GM12865 (cell line): ENCODE measurements around the gene PILRB.

Experiments
- DNase-seq: peaks from one replicate; pipeline ENCODE4 v3.0.0; 2010; ENCODE audit warnings: low read depth
- H3K4me3 ChIP-seq: 2 replicates; pipeline ENCODE4 v1.5.1; 2011; ENCODE audit warnings: mild to moderate bottlenecking, low read depth, low read length, control low read depth
- TF ChIP-seq, protein P1 (sequence below): IDR thresholded peaks from 2 replicates; pipeline ENCODE4 v1.5.1; 2011; ENCODE audit warnings: low read length, control low read depth, low read depth, inconsistent platforms; ENCODE audit not compliant: insufficient read depth; ENCODE audit errors: missing control alignments

The PILRB gene

DNA sequence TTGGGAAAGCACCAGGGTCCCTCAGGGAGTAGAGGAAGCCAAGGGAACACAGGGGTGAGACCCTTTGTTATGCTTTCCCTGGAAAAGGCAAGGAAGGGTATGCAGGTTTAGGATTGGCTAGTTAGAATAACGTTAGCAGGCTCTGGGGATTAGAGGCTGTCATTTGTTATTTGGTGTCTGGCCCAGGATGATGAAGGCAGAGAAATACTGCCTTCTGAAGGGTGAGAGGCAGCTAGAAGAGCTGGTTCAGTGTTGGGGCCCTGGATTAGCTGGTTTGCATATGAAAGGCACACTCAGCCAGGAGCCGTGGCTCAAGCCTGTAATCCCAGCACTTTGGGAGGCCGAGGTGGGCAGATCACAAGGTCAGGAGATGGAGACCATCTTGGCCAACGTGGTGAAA lies 12.4 kb downstream of the PILRB start:
- H3K4me3 ChIP-seq, result no peak overlapping the region
- no peak for DNase-seq
- TF ChIP-seq, protein P1, sequence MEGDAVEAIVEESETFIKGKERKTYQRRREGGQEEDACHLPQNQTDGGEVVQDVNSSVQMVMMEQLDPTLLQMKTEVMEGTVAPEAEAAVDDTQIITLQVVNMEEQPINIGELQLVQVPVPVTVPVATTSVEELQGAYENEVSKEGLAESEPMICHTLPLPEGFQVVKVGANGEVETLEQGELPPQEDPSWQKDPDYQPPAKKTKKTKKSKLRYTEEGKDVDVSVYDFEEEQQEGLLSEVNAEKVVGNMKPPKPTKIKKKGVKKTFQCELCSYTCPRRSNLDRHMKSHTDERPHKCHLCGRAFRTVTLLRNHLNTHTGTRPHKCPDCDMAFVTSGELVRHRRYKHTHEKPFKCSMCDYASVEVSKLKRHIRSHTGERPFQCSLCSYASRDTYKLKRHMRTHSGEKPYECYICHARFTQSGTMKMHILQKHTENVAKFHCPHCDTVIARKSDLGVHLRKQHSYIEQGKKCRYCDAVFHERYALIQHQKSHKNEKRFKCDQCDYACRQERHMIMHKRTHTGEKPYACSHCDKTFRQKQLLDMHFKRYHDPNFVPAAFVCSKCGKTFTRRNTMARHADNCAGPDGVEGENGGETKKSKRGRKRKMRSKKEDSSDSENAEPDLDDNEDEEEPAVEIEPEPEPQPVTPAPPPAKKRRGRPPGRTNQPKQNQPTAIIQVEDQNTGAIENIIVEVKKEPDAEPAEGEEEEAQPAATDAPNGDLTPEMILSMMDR, result no peak

DNA sequence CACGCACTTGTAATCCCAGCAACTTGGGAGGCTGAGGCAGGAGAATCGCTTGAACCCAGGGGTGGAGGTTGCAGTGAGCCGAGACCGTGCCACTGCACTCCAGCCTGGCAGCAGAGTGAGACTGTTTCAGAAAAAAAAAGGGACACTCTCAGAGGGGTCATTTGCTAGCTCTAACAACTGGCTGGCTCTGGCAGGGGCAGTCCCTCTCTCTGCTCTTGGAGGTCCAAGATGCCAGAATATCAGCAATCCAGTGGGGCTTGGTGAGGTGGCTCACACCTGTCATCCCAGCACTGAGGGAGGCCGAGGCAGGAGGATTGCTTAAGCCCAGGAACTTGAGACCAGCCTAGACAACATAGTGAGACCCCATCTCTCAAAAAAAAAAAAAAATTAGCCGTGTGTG lies 12.8 kb downstream of the PILRB start:
- no peak for DNase-seq
- TF ChIP-seq, protein P1, result no peak
- H3K4me3 ChIP-seq, result no peak overlapping the region

DNA sequence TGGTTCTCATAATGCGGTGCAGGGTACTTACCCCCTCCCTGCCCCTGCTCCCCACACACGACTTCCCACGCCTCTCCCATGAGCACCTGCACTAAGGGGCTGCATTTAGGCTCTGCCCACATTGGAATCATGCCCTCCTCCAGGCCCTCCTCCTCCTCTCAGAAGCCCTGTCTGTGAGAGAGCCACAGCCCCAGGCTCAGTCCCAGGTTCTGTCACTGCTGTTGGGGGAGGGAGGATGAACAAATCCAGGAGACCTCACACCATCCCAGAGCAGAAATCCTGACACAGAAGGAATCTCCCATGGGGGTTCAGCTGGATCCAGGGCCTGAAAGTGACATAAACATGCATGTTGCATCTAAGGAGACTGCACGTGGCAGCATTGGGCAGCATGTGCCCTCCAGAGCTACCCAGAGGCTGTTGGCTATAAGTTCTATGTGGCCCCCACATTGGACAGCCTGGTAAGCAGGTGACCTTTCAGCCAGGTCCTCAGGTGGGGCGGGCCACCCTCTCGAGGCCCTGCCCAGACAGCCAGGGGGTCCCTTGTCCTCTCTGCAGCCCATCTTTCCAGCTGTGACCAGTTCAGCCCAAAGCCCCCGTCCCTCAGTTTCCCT lies 13.7 kb downstream of the PILRB start:
- no peak for DNase-seq
- no peak overlapping the region for H3K4me3 ChIP-seq
- TF ChIP-seq, protein P1, result no peak

DNA sequence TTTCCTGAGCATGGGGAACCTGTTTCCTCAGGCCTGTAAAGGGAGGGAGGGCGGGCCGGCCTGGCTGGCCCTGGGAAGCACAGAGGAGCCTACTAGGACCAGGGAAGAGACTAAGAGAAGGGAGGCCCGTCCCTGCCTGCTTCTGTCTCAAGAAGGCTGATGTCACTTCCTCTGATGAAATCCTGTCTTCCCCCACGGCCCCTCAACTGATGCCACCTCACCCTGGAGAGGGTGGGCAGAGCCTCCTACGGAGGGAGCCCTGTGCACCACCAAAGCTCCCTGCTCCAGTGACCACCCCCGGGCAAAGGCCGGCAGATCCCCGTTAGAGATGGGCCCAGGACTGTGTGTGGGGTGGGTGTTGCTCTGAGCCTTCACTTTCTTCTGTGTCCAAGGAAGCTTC lies 14.3 kb downstream of the PILRB start:
- no peak overlapping the region for H3K4me3 ChIP-seq
- no peak for DNase-seq
- TF ChIP-seq, protein P1, result no peak

DNA sequence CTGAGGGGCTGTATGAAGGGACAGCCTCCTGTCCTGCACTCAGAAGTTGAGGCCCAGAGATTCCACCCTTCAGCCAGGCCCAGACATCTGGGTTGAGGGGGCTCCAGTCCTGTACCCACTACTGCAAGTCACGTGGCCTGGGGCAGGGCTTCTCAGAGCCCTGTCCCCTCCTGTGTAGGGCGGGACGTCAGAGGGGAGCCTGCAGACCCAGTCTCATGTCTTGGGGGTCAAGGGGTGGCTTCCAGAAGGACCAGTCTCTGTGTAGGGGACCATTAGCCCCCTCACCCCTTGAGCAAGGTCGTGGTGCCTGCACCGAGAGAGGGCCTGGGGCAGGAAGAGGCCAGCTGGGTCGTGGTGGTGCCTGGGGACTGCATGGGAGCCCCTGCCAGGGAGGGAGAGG lies 14.8 kb downstream of the PILRB start:
- DNase-seq, result no peak
- TF ChIP-seq, protein P1, result no peak
- H3K4me3 ChIP-seq, result no peak overlapping the region

DNA sequence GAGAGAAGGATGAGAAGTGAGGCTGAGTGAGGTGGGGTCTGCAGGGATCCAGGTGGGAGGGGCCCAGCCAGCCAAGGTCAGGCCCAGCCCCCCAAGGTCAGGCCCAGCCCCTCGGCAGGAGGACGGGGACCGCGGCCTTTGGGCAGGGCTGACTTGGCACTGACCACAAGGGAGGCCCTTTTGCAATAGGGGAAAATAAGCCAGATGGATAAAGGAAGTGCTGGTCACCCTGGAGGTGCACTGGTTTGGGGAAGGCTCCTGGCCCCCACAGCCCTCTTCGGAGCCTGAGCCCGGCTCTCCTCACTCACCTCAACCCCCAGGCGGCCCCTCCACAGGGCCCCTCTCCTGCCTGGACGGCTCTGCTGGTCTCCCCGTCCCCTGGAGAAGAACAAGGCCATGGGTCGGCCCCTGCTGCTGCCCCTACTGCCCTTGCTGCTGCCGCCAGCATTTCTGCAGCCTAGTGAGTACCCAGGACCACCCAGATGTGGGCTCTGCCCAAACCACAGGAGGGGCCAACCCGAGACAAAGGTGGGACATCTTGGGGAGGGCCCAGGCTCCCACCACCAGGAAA lies 15.4 kb downstream of the PILRB start, which contains the start of gene PILRA:
PILRA (plus strand) TSS at position 227 of the 571 bp plus-strand sequence; CDS start at position 397, 170 bp downstream.
- TF ChIP-seq, protein P1, result no peak
- no peak for DNase-seq
- H3K4me3 ChIP-seq, result peak within 1 kb of the TSS; percentile 55
